Transverse colon (tissue), 4 donors: Measurements from ENCODE around the gene MAPK8IP3. TPM values are rescaled to one million over a fixed set of nuclear protein-coding genes. Genes with fewer than 3 reads are reported as not detected.

Experiments used
- DNase-seq: peaks from one replicate; pipeline ENCODE4 v3.0.0-alpha.2; 2019
- H3K27ac ChIP-seq, 4 donors: fragments of 200-600 bp; sonication (generic); 2 replicates each; pipeline ENCODE4 v1.5.1; 2016 to 2018; ENCODE audit warnings: inconsistent platforms in 4 of 4
- H3K27me3 ChIP-seq: fragments of 200-600 bp; sonication (generic); 2 replicates; pipeline ENCODE4 v1.5.1; 2017; ENCODE audit warnings: inconsistent platforms
- H3K36me3 ChIP-seq, 4 donors: fragments of 200-600 bp; sonication (generic); 2 replicates each; pipeline ENCODE4 v1.5.1; 2017 to 2019; ENCODE audit warnings: inconsistent platforms in 4 of 4
- H3K4me1 ChIP-seq, 4 donors: fragments of 200-600 bp; sonication (generic); 2 replicates each; pipeline ENCODE4 v1.5.1; 2017 to 2020; ENCODE audit warnings: inconsistent platforms in 4 of 4
- H3K4me3 ChIP-seq, 4 donors: fragments of 200-600 bp; sonication (generic); 1 replicate in 1 of 4; 2 replicates in 3 of 4; pipeline versions ENCODE4 v1.5.1 to v1.6.1; 2017 to 2019; ENCODE audit warnings: inconsistent platforms in 4 of 4
- H3K9me3 ChIP-seq, 2 donors: fragments of 200-600 bp; sonication (generic); 2 replicates each; pipeline ENCODE4 v1.5.1; 2017 to 2019; ENCODE audit warnings: inconsistent platforms in 2 of 2
- CTCF ChIP-seq, 5 experiments: fragments of 200-600 bp in 3 of 5; fragments of 450-650 bp in 2 of 5; sonication (generic) in 3 of 5; IDR thresholded peaks; 1 replicate in 2 of 5; 2 replicates in 3 of 5; pipeline ENCODE4 v1.5.1; 2016 to 2017; ENCODE audit warnings: antibody characterized with exemption in 5 of 5, inconsistent platforms in 3 of 5, mild to moderate bottlenecking in 2 of 5, moderate library complexity in 1 of 5
- EP300 ChIP-seq: sonication (generic); formaldehyde crosslinking; IDR thresholded peaks from one replicate; pipeline ENCODE4 v1.6.1; 2017; ENCODE audit warnings: antibody characterized with exemption, low read depth
- POLR2A ChIP-seq: fragments of 450-650 bp; IDR thresholded peaks from one replicate; pipeline ENCODE4 v1.6.1; 2016; ENCODE audit warnings: antibody characterized with exemption, mild to moderate bottlenecking, moderate library complexity
- POLR2AphosphoS5 ChIP-seq, 3 donors: sonication (generic); formaldehyde crosslinking; IDR thresholded peaks; one replicate each; pipeline ENCODE4 v1.6.1; 2016; ENCODE audit warnings: antibody characterized with exemption in 3 of 3
- WGBS, 2 donors: methylation state at CpG; one replicate each; pipeline ENCODE4 v1.1.5; 2018; ENCODE audit warnings: low coverage in 1 of 2; 5-methylcytosine and 5-hydroxymethylcytosine counted together
- in situ Hi-C, 4 donors: fragments of 200-750 bp; cut with MboI; loops; one replicate each; pipeline versions ENCODE4 v1.15.0 to v1.15.1; 2017; ENCODE audit warnings: low sequenced_read_pairs in 3 of 4, low pct_ligation_motif_present in 1 of 4, low pct_unique_long_range_greater_than_20kb in 1 of 4
- intact Hi-C: fragments of 100-400 bp; cut with DNase I; formaldehyde crosslinking; loops from one replicate; pipeline ENCODE4 v1.15.1; 2023; ENCODE audit warnings: low total_unique reads
- total RNA-seq, 4 donors: library from RNA; depleted of rRNA; stranded (reverse); fragments of >200 nt; gene quantifications; one replicate each; pipeline ENCODE4 v1.1.0, GENCODE V29; 2016

MAPK8IP3 gene
- total RNA-seq, 4 donors from 2014 or later = 74.0 to 250 (median 138) TPM

- H3K4me3 ChIP-seq = no peak overlapping the region
- no peaks in the 10 kb centered on the region for H3K9me3 ChIP-seq
- intact Hi-C loops (no loop called here), in situ Hi-C loops (no loop called here)
- no peak overlapping the region for H3K27ac ChIP-seq
- H3K4me1 ChIP-seq = no peaks in the 10 kb centered on the region
- WGBS, 2 donors = 84 to 100% methylated on average over 1 to 2 of the region's 2 CpGs
- no peak for DNase-seq
- H3K27me3 ChIP-seq = no peaks in the 10 kb centered on the region
- peaks cover 0 to 55% (median 26%) of the 10 kb centered on the region in 4 donors for H3K36me3 ChIP-seq
- TF ChIP-seq POLR2AphosphoS5 (IDR thresholded peaks at IDR 0.05) (no peak), CTCF (IDR thresholded peaks at IDR 0.05) (no peak), POLR2A (no peak), EP300 (no peak)
Measured at GRCh38 chr16:1661826-1662225, 44.2 kb upstream of the MAPK8IP3 start.

GRCh38 chr16:1662543-1662942, 43.5 kb upstream of the MAPK8IP3 start:
- intact Hi-C loops = no loop called here
- Histone ChIP-seq H3K9me3 (no peaks in the 10 kb centered on the region), H3K27ac (no peak overlapping the region), H3K36me3 (peaks cover 0 to 52% (median 28%) of the 10 kb centered on the region in 4 donors), H3K27me3 (no peaks in the 10 kb centered on the region), H3K4me1 (no peaks in the 10 kb centered on the region), H3K4me3 (no peak overlapping the region)
- no peak for TF ChIP-seq CTCF (IDR thresholded peaks at IDR 0.05)
- no peak for TF ChIP-seq EP300
- no peak for TF ChIP-seq POLR2AphosphoS5 (IDR thresholded peaks at IDR 0.05)
- no peak for TF ChIP-seq POLR2A
- no peak for DNase-seq
- WGBS, 2 donors = 96% methylated on average over 7 to 20 of the region's 20 CpGs
- in situ Hi-C loops = no loop called here

GRCh38 chr16:1665829-1666228, 40.2 kb upstream of the MAPK8IP3 start:
- H3K4me3 ChIP-seq = no peak overlapping the region
- H3K36me3 ChIP-seq = peaks cover 0 to 72% (median 32%) of the 10 kb centered on the region in 4 donors
- H3K9me3 ChIP-seq = no peaks in the 10 kb centered on the region
- intact Hi-C loops (no loop called here), in situ Hi-C loops (no loop called here)
- no peak for DNase-seq
- TF ChIP-seq CTCF (IDR thresholded peaks at IDR 0.05) (no peak), POLR2A (no peak), EP300 (no peak), POLR2AphosphoS5 (IDR thresholded peaks at IDR 0.05) (no peak)
- no peak overlapping the region for H3K27ac ChIP-seq
- no peaks in the 10 kb centered on the region for H3K4me1 ChIP-seq
- WGBS, 2 donors = 93 to 94% methylated on average over 3 to 14 of the region's 15 CpGs
- H3K27me3 ChIP-seq = no peaks in the 10 kb centered on the region

GRCh38 chr16:1666316-1666715, 39.7 kb upstream of the MAPK8IP3 start:
- DNase-seq = no peak
- intact Hi-C loops = no loop called here
- in situ Hi-C loops = no loop called here
- H3K4me3 ChIP-seq = no peak overlapping the region
- 93 to 100% methylated on average over 1 to 13 of the region's 13 CpGs for WGBS, 2 donors
- TF ChIP-seq EP300 (no peak), POLR2A (no peak), CTCF (IDR thresholded peaks at IDR 0.05) (no peak), POLR2AphosphoS5 (IDR thresholded peaks at IDR 0.05) (no peak)
- H3K27me3 ChIP-seq = no peaks in the 10 kb centered on the region
- no peak overlapping the region for H3K27ac ChIP-seq
- peaks cover 0 to 74% (median 32%) of the 10 kb centered on the region in 4 donors for H3K36me3 ChIP-seq
- no peaks in the 10 kb centered on the region for H3K4me1 ChIP-seq
- H3K9me3 ChIP-seq = no peaks in the 10 kb centered on the region
